ENCODE results near the gene CLIC4. TPM values are rescaled to one million over a fixed set of nuclear protein-coding genes. Genes with fewer than 3 reads are reported as not detected.
A peak's percentile ranks its signal among the peaks of the same experiment; 100 is the strongest.
"Not testable (repeated sequence)": the region's sequence is repeated elsewhere in the genome, so short reads cannot be mapped to it uniquely, and the experiment has no call there.

The CLIC4 gene
- total and polyA plus RNA-seq, 10 donors = 17.0 to 99.6 (median 71.2) TPM

DNA sequence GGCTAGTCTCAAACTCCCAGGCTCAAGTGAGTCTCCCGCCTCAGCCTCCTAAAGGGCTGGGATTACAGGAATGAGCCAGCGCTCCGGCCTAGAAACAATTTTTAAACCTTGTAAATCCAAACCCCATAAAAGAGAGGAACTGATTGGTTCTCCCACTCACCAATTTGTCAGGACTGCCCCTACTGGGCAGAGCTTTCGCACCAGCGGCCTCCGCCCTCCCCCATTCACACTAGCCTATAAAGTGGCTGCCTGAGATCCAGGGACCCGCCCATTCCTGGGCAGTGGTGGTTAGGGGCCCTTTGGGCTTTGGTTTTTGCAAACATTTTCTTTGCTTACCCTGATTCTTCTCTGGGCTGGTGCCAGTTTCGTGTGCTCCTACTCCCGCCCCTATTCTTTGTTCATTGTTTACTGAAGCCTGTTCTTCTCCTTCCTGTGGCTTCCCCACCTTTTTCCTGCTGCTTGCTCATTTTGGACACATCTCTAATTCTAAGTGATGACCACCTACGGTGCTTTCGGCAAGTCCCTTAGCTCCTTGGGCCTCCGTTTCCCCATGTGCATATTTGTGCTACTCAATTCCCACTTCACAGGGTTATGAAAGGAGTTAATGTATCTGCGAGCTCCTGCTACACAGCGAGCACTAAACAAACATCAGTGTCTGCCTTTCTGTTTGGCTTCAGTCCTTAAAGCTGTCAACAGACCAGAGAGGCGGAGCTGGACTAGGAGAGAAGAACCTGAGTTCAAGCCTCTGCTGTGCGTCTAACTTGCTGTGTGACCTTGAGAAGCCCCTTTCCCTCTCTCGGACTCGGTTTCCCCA, 39.8 kb upstream of the CLIC4 start:
- peak overlapping the region in 3 of 8 donors; percentile 0 to 25 (median 11) for H3K4me3 ChIP-seq
- no peaks in the 10 kb centered on the region for H3K9me3 ChIP-seq
- no peak for TF ChIP-seq POLR2A (IDR thresholded peaks at IDR 0.05)
- peak in 1 of 11 experiments; percentile 16 for TF ChIP-seq CTCF (IDR thresholded peaks at IDR 0.05 in 8 of 11, conservative IDR thresholded peaks at IDR 0.05 in 3 of 11)
- TF ChIP-seq POLR2AphosphoS5 (IDR thresholded peaks at IDR 0.05) = peak in 2 of 3 donors; percentile 22 to 45
- 32 to 42% (median 39%) methylated on average over 18 of the region's 18 CpGs for WGBS, 5 donors
- H3K36me3 ChIP-seq = no peaks in the 10 kb centered on the region
- intact Hi-C loops (cut with DNase I; ENCODE audit: low total_unique reads) = no loop called here
- H3K4me1 ChIP-seq = peaks cover 6 to 36% (median 13%) of the 10 kb centered on the region in 6 donors
- peak overlapping the region in 7 of 8 donors; percentile 11 to 70 (median 44) for H3K27ac ChIP-seq
- peak; percentile 80 for DNase-seq
- no peaks in the 10 kb centered on the region for H3K27me3 ChIP-seq (replicated peaks in 1 of 7)

DNA sequence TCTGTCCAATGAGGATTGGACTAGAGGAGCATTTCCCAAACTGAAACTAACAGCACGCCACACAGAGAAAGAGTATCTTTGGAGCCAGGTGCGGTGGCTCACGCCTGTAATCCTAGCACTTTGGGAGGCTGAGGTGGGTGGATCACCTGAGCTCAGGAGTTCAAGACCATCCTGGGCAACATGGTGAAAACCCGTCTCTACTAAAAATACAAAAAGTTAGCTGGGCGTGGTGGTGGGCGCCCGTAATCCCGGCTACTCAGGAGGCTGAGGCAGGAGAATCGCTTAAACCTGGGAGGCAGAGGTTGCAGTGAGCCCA, 39.2 kb upstream of the CLIC4 start:
- intact Hi-C loops (cut with DNase I; ENCODE audit: low total_unique reads); H3K9me3 ChIP-seq; DNase-seq; H3K27me3 ChIP-seq (replicated peaks in 1 of 7); H3K36me3 ChIP-seq; H3K4me3 ChIP-seq: not testable (repeated sequence)
- Histone ChIP-seq H3K27ac (peak overlapping the region in 6 of 8 donors; percentile 11 to 70 (median 50)), H3K4me1 (peaks cover 6 to 38% (median 13%) of the 10 kb centered on the region in 6 donors)
- 94 to 98% (median 96%) methylated on average over 9 of the region's 9 CpGs for WGBS, 5 donors

DNA sequence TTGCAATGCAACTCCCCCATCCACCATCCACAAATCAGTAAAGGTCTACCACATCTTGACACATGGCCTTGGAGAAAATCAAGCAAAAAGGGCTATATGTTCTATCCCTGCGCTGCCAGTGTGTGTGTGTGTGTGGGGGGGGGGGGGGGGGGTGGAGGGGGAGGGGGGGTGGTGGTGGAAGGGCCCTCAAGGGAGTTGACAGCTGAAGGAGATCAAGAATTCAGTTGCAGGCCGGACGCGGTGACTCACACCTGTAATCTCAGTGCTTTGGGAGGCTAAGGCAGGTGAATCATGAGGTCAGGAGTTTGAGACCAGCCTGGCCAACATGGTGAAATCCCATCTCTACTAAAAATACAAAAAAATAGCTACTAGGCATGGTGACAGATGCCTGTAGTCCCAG, 37.6 kb upstream of the CLIC4 start:
- no peaks in the 10 kb centered on the region for H3K27me3 ChIP-seq (replicated peaks in 1 of 7)
- H3K9me3 ChIP-seq = no peaks in the 10 kb centered on the region
- H3K4me1 ChIP-seq = peaks cover 6 to 38% (median 13%) of the 10 kb centered on the region in 6 donors
- TF ChIP-seq POLR2A (IDR thresholded peaks at IDR 0.05) (no peak), POLR2AphosphoS5 (IDR thresholded peaks at IDR 0.05) (no peak), CTCF (IDR thresholded peaks at IDR 0.05 in 8 of 11, conservative IDR thresholded peaks at IDR 0.05 in 3 of 11) (no peak)
- no peak overlapping the region for H3K27ac ChIP-seq
- H3K36me3 ChIP-seq = no peaks in the 10 kb centered on the region
- WGBS, 5 donors = 71 to 100% (median 86%) methylated on average over 2 to 4 of the region's 4 CpGs
- H3K4me3 ChIP-seq = no peak overlapping the region
- intact Hi-C loops (cut with DNase I; ENCODE audit: low total_unique reads) = no loop called here
- DNase-seq = no peak

DNA sequence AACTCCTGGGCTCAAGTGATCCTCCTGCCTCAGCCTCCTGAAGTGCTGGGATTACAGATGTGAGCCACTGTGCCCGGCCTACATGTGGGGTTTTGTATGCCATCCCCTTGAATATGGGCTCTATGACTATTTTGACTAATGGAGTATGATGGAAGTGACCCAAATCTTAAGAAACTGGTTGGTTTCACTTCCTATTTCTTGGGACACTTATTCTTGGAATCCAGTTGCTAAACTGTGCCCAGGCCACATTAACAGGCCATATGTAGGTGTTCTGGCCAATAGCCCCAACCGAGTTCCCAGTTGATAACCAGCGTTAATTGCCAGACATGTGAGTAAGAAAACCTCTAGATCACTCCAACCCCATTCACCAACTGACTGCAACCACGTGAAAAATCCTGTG, 36.3 kb upstream of the CLIC4 start:
- H3K27ac ChIP-seq = peak overlapping the region in 1 of 8 donors; percentile 38
- no peak for DNase-seq
- WGBS, 5 donors = 67 to 82% (median 73%) methylated on average over 4 of the region's 4 CpGs

More for the DNA sequence above, 36.3 kb upstream of the CLIC4 start:
- no peaks in the 10 kb centered on the region for H3K27me3 ChIP-seq (replicated peaks in 1 of 7)
- H3K36me3 ChIP-seq = no peaks in the 10 kb centered on the region
- intact Hi-C loops (cut with DNase I; ENCODE audit: low total_unique reads) = no loop called here
- no peak overlapping the region for H3K4me3 ChIP-seq
- TF ChIP-seq POLR2AphosphoS5 (IDR thresholded peaks at IDR 0.05) = no peak
- no peak for TF ChIP-seq POLR2A (IDR thresholded peaks at IDR 0.05)
- no peak for TF ChIP-seq CTCF (IDR thresholded peaks at IDR 0.05 in 8 of 11, conservative IDR thresholded peaks at IDR 0.05 in 3 of 11)
- peaks cover 6 to 38% (median 13%) of the 10 kb centered on the region in 6 donors for H3K4me1 ChIP-seq
- H3K9me3 ChIP-seq = no peaks in the 10 kb centered on the region

Data from spleen (tissue), 11 donors.